Measurements from ENCODE around the gene NAA80.
A peak's percentile ranks its signal among the peaks of the same experiment; 100 is the strongest.

NAA80 gene, protein sequence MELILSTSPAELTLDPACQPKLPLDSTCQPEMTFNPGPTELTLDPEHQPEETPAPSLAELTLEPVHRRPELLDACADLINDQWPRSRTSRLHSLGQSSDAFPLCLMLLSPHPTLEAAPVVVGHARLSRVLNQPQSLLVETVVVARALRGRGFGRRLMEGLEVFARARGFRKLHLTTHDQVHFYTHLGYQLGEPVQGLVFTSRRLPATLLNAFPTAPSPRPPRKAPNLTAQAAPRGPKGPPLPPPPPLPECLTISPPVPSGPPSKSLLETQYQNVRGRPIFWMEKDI

DNA sequence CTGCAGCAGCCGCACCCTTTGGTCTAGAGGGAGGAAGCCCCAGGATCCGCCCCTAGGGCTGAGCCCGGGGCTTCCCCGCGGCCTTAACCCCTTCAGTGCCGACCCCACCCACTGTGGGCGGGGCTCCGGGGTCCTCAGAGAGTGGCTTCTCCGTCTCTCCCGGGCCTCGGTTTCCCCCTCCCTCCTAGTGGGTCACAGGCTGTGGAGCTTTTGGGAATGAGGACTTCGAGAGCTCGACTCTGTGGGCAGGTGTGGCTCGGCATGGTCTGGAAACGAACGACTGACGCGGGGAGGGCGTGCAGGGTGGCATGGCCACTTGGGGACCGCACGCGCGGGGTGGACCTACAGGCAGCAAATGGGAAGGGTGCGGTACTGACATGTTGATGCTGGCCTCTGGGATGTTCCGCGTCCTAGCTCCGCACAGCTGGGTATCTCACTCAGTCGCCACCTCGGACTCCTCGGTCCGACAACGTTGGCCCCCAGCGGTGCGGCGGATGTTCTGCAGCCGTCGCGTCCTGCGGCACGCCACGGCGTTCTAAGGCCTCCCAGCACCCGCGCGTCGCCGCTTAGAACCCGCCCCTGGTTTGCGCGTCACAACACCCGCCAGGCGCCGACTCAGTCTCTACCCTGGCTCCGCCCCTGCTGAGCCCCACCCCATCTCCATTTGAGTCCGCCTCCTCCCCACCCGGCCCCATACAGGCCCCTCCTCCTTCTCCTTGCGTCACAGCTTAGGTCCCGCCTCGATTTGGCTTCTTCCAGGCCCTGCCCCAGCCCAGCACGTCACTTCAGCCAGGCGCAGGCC is at the start of gene NAA80, which contains the start of gene HYAL3:
Gene NAA80, minus strand, starts transcription at position 570 of the 802 bp plus-strand sequence. CDS start 1,942 bp downstream, outside the sequence.
Gene HYAL3, minus strand, starts transcription at position 570 of the 802 bp plus-strand sequence. CDS start 3,803 bp downstream, outside the sequence.
- DNase-seq (ENCODE audit: low spot score), result peak; percentile 100

DNA sequence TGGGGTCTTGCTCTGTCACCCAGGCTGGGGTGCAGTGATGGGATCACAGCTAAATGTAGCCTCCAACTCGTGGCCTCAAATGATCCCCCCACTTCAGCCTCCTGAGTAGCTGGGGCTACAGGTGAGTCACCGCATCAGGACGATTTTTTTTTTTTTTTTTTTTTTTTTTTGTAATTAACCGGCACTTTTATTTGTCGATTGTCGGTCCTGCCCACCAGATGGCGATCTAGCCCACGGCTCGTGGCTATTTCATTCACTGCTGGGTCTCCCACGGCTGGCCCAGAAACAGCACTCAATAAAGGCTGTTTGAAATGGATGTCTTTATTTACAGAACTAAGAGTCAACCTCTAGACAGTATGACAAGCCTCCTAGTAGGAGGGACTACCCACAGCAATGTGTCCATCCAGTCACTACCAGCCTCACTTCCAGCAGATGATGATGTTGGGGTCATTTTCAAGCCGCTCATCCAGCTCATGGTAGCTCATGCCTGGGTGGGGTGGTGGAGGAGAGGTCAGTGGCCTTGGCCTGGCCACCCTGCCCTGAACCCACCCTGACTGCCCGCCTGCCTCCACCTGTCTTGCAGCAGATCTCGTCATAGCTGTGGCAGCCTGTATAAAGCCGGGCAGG is 48.1 kb upstream of the NAA80 start:
- peak; percentile 84 for DNase-seq (ENCODE audit: low spot score)

DNA sequence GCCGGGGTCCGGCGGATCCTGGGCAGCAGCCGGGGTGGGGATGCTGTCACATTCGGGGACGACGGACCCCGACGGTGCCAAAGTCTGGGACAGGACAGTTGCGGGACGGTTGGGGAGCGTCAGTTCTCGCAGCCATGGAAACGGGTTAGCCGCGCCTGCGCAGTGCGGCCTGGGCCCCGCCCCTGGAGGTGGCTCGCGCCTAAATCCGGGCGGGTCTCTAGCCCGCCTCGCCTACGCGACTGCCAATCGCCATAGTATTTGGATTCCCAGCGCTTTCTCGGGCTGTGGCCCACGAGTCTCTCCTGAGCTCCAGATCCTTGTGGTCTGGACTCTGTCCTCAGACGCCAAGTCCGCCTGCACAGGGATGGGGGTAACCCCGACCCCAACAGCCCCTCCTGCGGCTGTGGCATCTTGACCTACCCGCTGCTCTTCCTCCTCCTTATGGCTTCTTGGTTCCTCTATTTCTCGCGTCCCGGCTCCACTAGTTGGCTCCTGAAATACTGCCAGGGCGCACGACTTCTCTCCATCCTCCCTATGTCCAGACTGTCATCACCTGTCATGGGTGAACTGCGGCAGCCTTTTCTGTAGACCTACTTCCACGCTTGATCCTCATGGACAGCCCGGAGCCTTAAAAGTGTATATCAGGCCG is 46.5 kb upstream of the NAA80 start, which contains the start of gene ZMYND10:
Gene ZMYND10, minus strand, starts transcription at position 147 of the 649 bp plus-strand sequence. CDS start 153 bp downstream, outside the sequence.
- peak; percentile 72 for DNase-seq (ENCODE audit: low spot score)

DNA sequence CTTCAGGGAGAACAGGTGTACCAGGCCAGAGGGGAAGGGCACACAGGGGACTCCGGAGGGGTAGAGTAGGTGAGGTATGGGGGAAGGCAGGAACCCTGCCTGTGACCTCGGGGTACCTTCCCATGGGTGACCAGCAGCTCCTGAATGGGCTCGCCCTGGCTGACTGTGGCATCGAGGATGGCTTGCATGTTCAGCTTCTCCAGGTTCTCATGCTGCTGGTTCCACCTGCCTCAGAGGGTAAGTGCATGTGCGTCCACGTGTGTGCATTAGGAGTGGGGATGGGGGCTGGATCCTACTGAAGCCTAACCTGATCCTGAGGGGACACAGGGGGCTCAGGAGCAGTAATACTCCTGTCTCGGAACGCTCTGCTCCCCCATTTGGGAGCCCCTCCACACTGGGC is 45.8 kb upstream of the NAA80 start:
- no peak for DNase-seq (ENCODE audit: low spot score)

DNA sequence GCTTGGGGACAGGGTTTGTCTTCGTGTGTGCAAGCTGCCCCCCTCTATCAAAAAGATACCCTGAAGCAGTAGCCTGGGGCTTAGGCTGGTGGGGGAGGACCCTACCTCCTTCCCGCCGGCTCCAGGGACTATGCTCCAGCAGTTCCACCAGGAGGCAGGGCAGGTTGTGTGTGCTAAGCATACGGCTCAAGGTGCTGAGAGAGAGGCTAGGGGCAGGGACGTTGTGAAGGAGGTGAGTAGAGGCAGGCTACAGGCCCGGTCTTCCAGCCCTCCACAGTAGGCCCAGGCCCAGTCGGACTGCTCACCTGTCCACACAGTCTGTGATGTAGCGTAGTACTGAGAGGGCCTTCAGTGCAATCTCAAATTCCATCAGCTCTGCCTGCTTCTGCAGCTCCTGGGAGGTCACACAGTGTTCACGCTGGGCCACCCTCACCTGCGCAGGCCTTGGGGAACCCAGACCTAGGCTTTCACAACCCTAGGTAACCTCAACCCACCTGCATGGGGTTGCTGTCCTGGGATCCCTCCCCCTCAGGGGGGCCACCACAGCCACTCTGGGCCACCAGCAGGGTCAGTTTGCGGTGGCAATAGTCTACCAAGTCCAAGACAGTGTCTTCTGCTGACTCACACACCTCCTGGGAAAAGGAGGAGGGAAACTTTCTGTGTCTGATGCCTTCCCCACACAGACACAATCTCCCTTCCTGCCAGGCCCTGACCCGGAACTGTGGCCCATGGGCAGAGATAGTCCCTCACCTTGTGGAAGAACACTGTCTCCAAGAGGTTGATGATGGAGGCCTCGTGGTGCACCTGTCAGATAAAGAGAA is 43.8 kb upstream of the NAA80 start:
- no peak for DNase-seq (ENCODE audit: low spot score)

DNA sequence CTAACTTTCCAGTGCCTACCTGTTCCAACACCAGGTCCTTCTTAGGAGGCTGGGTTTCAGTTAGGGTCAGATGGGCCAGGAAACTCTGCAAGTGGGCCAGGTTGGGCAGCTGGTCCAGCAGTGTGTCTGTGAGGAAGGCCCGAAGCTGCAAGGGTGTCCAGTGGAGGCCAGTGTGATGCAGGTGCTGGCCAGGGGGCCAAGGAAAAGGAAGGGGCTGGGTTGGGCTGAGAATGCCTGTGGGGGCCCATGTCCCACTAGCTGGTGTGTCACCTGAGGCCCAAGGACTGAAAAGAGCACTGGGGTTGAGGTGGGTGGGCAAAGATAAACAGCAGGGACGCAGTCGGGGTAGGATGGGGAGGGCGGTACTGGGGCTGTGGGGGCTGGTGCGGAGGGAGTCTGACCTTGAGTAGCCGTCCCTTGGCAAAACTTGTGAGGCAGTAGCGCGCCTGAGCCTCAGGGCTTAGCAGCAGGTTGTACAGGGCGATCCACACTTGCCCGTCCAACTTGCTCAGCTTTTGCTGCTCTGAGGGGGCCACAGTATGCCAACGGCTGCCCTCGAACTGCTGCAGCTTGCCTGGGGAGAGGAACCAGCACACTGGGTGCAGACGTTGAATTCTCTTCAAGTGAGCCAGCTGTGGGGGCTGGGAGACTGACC is 42.9 kb upstream of the NAA80 start:
- DNase-seq (ENCODE audit: low spot score), result no peak

DNA sequence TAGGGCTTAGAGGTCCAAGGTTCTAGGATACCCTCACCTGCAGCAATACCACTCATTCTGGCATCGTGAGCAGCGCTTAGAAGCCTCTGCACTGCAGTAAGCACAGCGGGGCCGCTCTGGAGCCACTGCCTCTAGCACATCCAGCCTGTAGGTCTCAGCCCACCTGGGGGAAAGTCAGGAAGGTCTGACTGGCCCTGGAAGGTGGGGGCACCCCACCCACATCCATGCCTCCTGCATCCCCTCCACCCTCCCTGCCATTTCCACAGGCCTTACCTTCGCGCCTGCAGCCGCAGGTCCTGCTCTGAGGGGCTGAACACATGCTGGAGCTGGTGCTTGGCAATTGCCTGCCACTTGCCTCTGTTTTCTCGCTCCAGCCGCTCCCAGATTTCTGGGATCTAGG is 42.3 kb upstream of the NAA80 start:
- DNase-seq (ENCODE audit: low spot score), result no peak

DNA sequence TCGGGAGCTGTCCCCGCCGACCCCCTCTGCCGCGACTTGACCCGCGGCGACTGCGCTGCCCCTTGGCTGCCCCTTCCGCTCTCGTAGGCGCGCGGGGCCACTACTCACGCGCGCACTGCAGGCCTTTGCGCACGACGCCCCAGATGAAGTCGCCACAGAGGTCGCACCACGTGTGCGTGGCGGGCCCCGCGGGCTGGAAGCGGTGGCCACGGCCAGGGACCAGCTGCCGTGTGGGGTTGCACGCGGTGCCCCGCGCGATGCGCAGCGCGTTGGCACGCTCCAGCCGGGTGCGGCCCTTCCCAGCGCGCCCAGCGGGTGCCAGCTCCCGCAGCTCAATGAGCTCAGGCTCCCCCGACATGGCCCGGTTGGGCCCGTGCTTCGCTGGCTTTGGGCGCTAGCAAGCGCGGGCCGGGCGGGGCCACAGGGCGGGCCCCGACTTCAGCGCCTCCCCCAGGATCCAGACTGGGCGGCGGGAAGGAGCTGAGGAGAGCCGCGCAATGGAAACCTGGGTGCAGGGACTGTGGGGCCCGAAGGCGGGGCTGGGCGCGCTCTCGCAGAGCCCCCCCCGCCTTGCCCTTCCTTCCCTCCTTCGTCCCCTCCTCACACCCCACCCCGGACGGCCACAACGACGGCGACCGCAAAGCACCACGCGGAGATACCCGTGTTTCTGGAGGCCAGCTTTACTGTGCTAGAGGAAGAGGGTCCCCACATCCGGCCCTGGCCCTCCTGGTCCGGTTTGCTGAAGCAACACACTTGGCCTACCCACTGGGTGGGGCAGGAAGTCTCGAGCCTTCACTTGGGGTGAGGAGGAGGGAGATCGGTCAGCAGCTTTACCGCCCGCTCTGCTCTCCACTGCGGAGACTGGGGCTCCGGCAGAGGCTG is 41.5 kb upstream of the NAA80 start, which contains the start of gene RASSF1:
Gene RASSF1, minus strand, starts transcription at position 389 of the 882 bp plus-strand sequence. Its CDS starts 31 bp downstream, at position 358.
- DNase-seq (ENCODE audit: low spot score), result peak; percentile 64

DNA sequence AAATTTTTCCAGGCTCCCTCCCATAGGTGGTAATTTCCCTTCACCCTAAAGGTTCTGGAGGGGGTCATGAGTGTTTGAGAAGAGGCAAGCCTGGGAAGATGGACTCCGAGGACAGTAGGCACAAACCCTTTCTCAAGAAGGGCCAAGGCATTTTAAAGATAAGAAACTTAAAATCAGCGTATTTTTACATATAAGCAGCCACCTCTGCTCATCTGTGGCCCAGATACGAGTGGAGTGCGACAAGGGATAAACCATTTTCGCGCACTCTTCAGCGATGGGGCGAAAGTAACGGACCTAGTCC is 40.9 kb upstream of the NAA80 start:
- no peak for DNase-seq (ENCODE audit: low spot score)

DNA sequence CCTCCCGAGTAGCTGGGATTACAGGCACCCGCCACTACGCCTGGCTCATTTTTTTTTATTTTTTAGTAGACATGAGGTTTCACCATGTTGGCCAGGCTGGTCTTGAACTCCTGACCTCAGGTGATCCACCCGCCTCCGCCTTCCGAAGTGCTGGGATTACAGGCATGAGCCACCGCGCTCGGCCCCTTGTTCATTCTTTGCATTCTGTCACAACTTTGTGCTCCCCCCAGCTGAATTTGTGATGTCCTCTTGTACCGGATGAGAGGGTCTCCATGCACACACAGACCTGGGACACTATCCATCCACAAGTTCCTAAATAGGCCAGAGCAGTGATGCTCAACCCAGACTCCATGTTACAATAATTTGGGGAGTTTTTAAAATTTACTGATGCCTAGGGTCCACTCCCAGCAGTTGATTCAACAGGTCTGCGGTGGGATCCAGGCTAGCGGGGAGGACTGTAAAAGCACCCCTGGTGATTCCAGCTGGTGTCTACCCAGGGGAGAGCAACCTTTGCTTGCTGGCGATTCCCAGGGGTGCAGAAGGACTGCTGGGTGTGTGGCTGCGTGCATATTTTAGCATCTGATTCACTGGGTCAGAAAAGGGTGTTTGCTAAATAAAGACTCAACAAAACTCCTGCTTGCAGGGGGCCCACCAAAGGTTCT is 40.4 kb upstream of the NAA80 start:
- DNase-seq (ENCODE audit: low spot score), result no peak

DNA sequence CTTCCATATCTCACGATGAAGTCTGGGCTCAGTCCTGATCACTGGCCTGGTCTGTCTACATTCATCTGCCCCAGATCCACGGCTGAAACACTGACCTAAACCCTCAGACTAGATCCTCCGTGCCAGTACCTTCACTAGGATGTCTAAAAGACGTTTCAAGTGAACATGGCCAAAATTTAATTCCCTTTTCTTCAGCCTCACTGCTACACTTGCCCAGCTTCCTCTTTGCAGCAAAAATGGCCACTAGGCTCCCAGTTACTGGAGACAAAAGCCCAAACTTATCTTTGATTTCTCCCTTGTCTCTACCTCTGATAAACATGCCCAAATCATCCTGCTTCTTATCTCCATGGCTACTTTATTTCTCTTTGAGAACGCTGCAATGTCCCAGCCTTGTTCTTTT is 39.8 kb upstream of the NAA80 start:
- DNase-seq (ENCODE audit: low spot score), result no peak

DNA sequence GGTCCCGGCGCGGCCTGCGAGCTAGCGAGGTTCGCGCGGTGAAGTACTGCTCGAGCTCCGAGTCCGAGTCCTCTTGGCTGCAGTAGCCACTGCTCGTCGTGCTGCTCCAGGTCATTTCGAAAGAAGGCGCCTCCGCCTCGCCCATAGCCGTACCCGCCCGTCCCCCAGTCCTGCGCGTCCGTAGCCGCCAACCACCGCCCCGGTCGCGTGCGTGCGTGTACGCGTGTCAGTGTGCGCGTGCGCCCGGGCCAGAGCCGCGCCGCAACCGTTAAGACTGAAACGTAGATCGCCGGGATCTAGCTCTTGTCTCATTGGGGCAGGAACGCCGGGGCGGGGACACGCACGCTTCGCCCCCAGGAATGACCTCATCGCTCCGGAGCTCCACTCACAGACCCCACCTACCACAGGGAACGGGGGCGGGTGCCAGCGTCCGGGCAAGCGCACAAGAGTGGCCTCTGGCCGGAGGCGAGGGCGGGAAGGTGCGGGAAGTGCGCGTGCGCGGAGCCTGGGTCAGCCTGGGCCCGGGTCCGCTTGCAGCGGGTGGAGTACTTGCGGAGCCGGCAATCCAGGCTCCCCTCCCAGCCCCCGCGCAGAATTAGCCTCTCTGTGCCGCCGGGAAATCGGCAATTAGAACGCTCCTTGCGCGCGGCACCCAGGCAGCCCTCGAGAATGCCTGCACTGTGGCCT is 38.1 kb upstream of the NAA80 start:
- DNase-seq (ENCODE audit: low spot score), result peak; percentile 86

DNA sequence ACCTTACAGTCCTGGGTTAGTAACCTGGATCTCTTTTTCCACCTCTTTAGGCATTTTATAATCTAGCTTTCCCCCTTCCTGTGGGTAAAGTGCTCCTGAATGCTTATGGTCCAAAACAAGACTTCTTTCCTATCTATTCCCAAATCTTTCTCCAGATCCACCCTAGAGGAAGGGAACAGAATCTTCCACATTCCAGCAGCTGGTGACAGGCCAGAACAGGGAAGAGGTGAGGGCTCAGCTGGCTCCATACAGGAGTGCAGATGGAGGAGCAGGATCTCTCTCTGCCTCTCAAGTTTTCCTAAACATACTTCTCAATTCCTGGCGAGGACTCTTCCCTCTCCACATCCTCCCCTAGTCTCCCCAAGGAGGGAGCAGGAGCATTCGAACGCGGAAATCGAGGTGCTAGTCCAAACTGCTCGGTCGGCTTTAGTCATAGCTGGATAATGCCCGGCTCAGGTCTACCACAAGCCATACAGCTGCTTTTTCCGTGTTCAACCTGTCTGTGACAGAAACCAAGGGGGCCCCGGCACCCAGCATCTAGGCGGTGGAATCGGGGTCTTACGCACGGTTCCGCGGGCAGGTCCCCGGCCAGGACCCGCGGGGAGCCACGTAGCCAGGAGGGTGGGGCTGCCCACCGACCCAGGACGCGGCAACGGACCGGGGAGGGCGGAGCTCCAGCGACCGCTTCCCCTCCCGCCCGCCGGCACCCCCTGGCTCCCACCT is 37.4 kb upstream of the NAA80 start:
- no peak for DNase-seq (ENCODE audit: low spot score)

DNA sequence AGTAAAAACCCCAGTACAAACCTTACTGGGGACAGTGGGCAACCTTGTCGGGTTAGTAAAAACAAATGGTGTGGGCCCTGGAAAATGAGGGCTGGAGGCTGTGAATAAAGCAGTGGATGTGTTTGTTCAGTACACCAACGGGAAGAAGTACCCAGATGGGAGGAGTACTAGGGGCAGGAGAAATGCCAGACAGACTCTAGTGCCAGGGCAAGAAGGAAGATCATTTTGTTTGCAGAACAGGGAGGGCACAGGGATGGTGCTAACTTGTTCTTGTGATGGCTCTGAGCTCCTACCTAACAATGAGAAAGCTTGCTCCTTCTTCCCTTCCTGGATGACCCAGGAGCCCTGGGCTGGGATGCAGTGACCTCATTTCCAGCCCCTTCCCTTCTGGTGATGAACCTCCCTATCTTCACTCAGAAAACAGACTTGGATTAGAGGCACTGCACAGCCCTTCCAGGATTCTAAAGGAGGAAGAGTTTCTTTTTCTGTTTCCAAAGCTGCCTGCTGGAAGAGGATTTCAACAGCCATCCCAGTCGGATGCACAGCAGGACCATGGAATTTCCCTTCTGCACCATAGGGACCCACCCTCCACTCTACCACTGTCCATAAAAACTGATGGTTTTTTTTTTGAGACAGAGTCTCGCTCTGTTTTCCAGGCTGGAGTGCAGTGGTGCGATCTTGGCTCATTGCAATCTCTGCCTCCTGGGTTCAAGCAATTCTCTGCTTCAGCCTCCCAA is 35.3 kb upstream of the NAA80 start:
- DNase-seq (ENCODE audit: low spot score), result no peak

DNA sequence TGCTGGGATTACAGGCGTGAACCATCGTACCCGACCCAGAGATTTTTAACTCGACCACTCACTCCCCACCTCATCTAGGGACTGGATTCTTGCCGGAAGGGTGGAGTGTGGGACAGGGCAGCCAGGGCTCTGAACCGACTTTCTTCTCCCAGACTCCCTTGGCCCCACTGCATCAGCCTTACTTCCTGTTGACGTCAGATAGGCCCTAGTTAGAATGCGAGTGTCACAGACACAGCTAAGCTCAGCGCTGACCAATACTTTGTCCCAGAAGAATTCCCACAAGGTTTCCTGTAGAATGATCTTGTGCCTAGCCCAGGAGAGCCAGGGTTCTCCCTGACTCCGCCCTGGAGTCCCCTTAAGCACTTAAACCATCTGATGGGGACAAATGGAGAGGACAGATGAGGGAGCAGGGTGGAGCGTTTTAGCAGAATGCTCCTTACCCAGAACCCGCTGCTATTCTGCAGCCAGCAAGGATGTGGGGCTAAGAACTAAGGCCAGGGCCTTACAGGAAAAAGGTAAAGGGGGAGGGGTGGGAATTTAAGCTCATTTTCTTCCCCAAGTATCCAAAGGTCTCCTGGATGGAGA is 34.6 kb upstream of the NAA80 start:
- no peak for DNase-seq (ENCODE audit: low spot score)

DNA sequence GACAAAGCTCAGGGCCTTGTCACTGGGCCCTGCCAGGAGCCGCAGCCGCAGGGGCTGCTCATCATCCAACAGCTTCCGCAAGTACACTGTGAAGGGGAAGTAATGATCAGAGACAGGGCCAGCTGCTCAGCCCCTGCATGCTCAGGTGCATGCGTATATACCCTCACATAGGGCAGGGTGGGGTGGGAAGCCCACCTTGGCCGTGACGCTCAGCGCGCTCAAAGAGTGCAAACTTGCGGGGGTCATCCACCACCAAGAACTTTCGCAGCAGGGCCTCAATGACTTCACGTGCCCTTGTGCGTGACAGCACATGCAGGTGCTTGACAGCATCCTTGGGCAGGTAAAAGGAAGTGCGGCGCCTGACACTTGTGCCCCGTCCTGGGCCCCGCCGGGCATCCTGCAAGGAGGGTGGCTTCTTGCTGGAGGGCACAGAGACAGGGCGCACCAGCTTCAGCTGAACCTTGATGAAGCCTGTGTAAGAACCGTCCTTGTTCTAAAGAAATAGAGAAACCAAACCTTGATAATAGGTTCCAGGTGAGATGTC is 32.2 kb upstream of the NAA80 start:
- DNase-seq (ENCODE audit: low spot score), result no peak

DNA sequence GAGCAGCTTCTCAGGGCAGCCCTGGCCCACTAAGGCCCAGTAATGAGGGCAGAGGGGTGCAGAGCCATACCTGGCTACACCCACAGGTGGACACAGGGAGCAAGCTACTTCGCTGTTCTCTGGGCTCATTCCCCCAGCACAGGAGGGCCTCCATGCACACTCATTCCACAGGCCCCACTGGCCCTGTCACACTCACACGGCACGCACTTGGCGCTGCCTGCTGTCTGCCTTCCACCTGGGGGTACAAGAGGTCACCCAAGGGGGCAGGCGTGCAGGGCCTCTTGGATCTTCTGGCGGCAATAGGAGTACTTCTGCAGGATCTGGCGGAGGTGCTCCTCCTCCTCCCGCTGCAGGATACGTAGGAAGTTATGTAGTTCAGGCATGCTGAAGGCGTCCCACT is 31.1 kb upstream of the NAA80 start:
- no peak for DNase-seq (ENCODE audit: low spot score)

Data from hematopoietic multipotent progenitor cell treated with erythropoietin and hydrocortisone succinate and interleukin-3 and kit ligand, for 17 days (in vitro differentiated cells).